Stimulated activated naive CD4-positive, alpha-beta T cell treated with Interleukin-2 at 50 U/mL for 16 hours (primary cell): ENCODE data around the gene GADL1.

ENCODE experiments used
- DNase-seq: peaks from one replicate; lab custom pipeline; 2025; lab: John Stamatoyannopoulos, UW

Gene GADL1

GRCh38 chr3:30694668-30695067 lies 199.8 kb downstream of the GADL1 start:
- DNase-seq = no peak

- no peak for DNase-seq
These were observed 200.3 kb downstream of the GADL1 start for GRCh38 chr3:30694148-30694547.

- peak; percentile 9 for DNase-seq
These were observed 200.9 kb downstream of the GADL1 start for GRCh38 chr3:30693470-30694120.

GRCh38 chr3:30692498-30693130 lies 201.8 kb downstream of the GADL1 start:
- DNase-seq = no peak

GRCh38 chr3:30691944-30692343 lies 202.5 kb downstream of the GADL1 start:
- DNase-seq = no peak

GRCh38 chr3:30691249-30691880 lies 203.1 kb downstream of the GADL1 start:
- DNase-seq = no peak

GRCh38 chr3:30690199-30690598 lies 204.3 kb downstream of the GADL1 start:
- DNase-seq = no peak

GRCh38 chr3:30688776-30689641 lies 205.5 kb downstream of the GADL1 start:
- DNase-seq = no peak

- no peak for DNase-seq
These were observed 206.4 kb downstream of the GADL1 start for GRCh38 chr3:30687930-30688570.

- no peak for DNase-seq
These were observed 207.7 kb downstream of the GADL1 start for GRCh38 chr3:30686799-30687198.

- no peak for DNase-seq
These were observed 208.3 kb downstream of the GADL1 start for GRCh38 chr3:30686176-30686575.

- no peak for DNase-seq
These were observed 209.2 kb downstream of the GADL1 start for GRCh38 chr3:30685267-30685667.

GRCh38 chr3:30684356-30684755 lies 210.1 kb downstream of the GADL1 start:
- DNase-seq = no peak

- DNase-seq = no peak
These were observed 210.7 kb downstream of the GADL1 start for GRCh38 chr3:30683769-30684168.

GRCh38 chr3:30682434-30683155 lies 211.9 kb downstream of the GADL1 start:
- DNase-seq = no peak

GRCh38 chr3:30681649-30682211 lies 212.7 kb downstream of the GADL1 start:
- no peak for DNase-seq

- no peak for DNase-seq
These were observed 213.4 kb downstream of the GADL1 start for GRCh38 chr3:30680789-30681648.

GRCh38 chr3:30679045-30679444 lies 215.4 kb downstream of the GADL1 start:
- DNase-seq = no peak

GRCh38 chr3:30677347-30677685 lies 217.1 kb downstream of the GADL1 start:
- DNase-seq = no peak
